KMS-11 (cell line): Measurements from ENCODE around the gene FOXN3.
A peak's percentile ranks its signal among the peaks of the same experiment; 100 is the strongest.

ENCODE experiments used
- H2AFZ ChIP-seq: fragments of 200-600 bp; sonication (generic); 2 replicates; pipeline ENCODE4 v1.6.1; 2016; ENCODE audit warnings: antibody characterized with exemption, mixed run types, low read depth
- H3K27ac ChIP-seq: fragments of 200-600 bp; sonication (generic); 2 replicates; pipeline ENCODE4 v1.6.1; 2016; ENCODE audit warnings: mild to moderate bottlenecking, mixed run types
- H3K27me3 ChIP-seq: fragments of 200-600 bp; sonication (generic); 2 replicates; pipeline ENCODE4 v1.6.1; 2017; ENCODE audit warnings: mild to moderate bottlenecking, low read depth, mixed run types, moderate library complexity; ENCODE audit not compliant: insufficient read depth
- H3K36me3 ChIP-seq: fragments of 200-600 bp; sonication (generic); 2 replicates; pipeline ENCODE4 v1.6.1; 2017; ENCODE audit warnings: mild to moderate bottlenecking, mixed run types; ENCODE audit not compliant: insufficient read depth
- H3K4me1 ChIP-seq: fragments of 200-600 bp; sonication (generic); 2 replicates; pipeline ENCODE4 v1.6.1; 2016; ENCODE audit warnings: mild to moderate bottlenecking, low read depth, mixed run types; ENCODE audit not compliant: poor library complexity, severe bottlenecking
- H3K4me2 ChIP-seq: fragments of 200-600 bp; sonication (generic); 2 replicates; pipeline ENCODE4 v1.7.0; 2016; ENCODE audit warnings: mild to moderate bottlenecking, mixed run types
- H3K4me3 ChIP-seq: fragments of 200-600 bp; sonication (generic); IDR thresholded peaks from 2 replicates; pipeline ENCODE4 v1.6.1; 2017; ENCODE audit warnings: low read depth, low read length, mixed read lengths; ENCODE audit not compliant: insufficient read depth
- H3K79me2 ChIP-seq: fragments of 200-600 bp; sonication (generic); 2 replicates; pipeline ENCODE4 v1.6.1; 2016; ENCODE audit warnings: low read depth, mixed run types; ENCODE audit not compliant: insufficient read depth
- H3K9ac ChIP-seq: fragments of 200-600 bp; sonication (generic); 2 replicates; pipeline ENCODE4 v1.6.1; 2016; ENCODE audit warnings: mild to moderate bottlenecking, mixed run types
- H4K20me1 ChIP-seq: fragments of 200-600 bp; sonication (generic); 2 replicates; pipeline ENCODE4 v1.6.1; 2016; ENCODE audit warnings: mild to moderate bottlenecking, mixed run types; ENCODE audit not compliant: insufficient read depth
- TF ChIP-seq, protein P1 (sequence below): fragments of 200-600 bp; sonication (generic); conservative IDR thresholded peaks from 2 replicates; pipeline ENCODE4 v1.6.1; 2017; ENCODE audit warnings: low read depth, mild to moderate bottlenecking, antibody characterized with exemption, low read length, moderate library complexity, mixed read lengths

Gene FOXN3

DNA sequence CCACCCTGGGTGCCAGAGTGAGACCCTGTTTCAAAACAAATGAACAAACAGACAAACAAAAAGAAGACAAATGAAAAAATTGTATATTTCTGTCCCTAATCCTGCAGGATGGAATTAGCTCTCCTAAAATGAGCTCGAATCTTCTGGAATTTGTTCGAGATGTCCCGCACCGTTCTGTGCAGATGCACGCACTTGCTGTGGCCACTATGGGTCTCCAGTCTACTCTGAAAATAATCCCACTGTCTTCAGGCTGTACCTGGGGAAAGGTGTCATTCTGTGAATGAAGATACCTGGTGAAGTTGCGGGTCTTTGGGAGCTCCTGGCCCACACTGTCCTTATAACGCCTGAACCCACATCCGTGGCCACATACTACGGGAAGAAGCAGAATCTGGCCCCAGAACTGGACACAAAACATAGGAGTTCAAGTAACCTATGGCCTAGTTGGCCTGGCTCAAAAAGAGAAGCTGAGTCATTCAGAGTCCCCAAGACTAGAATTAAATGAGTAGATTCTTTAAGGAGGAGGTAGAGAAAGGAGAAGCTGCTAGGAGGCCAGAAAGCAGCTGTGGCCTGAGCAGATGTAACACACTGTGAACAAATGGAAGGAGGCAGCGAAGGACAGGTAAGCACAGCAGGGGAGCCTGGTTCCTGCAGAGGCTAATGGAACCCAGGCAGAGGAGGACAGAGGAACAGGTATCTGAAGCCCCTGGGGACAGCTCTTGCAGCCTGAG lies 108.6 kb downstream of the FOXN3 start:
- H3K4me2 ChIP-seq: no peak overlapping the region
- peaks cover 27% of the 10 kb centered on the region for H3K4me1 ChIP-seq
- no peak overlapping the region for H2AFZ ChIP-seq
- H3K27me3 ChIP-seq: no peaks in the 10 kb centered on the region
- no peaks in the 10 kb centered on the region for H4K20me1 ChIP-seq
- TF ChIP-seq, protein P1, sequence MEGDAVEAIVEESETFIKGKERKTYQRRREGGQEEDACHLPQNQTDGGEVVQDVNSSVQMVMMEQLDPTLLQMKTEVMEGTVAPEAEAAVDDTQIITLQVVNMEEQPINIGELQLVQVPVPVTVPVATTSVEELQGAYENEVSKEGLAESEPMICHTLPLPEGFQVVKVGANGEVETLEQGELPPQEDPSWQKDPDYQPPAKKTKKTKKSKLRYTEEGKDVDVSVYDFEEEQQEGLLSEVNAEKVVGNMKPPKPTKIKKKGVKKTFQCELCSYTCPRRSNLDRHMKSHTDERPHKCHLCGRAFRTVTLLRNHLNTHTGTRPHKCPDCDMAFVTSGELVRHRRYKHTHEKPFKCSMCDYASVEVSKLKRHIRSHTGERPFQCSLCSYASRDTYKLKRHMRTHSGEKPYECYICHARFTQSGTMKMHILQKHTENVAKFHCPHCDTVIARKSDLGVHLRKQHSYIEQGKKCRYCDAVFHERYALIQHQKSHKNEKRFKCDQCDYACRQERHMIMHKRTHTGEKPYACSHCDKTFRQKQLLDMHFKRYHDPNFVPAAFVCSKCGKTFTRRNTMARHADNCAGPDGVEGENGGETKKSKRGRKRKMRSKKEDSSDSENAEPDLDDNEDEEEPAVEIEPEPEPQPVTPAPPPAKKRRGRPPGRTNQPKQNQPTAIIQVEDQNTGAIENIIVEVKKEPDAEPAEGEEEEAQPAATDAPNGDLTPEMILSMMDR: no peak
- H3K36me3 ChIP-seq: no peaks in the 10 kb centered on the region
- H3K79me2 ChIP-seq: no peaks in the 10 kb centered on the region
- no peak overlapping the region for H3K9ac ChIP-seq
- H3K4me3 ChIP-seq: no peak overlapping the region
- H3K27ac ChIP-seq: no peak overlapping the region

DNA sequence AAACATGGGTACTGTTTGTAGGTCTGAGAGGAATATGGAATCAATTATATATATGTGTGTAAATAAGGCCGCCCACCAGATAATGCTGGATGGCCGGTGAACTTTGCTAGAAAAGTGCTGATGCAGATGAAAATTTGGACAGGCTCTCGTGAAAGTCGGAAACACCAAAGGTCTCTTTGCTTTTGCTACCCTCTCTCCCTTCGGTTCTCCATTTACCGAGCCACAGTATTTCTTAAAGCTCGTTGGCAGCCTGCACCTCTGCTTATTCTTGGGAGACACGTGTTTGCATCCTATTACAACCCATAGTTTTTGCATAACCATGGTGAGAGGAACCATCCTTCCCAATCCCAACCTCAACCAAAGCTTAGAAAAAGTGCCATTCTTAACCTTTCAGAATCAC lies 109.6 kb downstream of the FOXN3 start:
- no peak overlapping the region for H3K27ac ChIP-seq
- TF ChIP-seq, protein P1: no peak
- H3K4me2 ChIP-seq: no peak overlapping the region
- H4K20me1 ChIP-seq: no peaks in the 10 kb centered on the region
- no peak overlapping the region for H3K4me3 ChIP-seq
- peaks cover 34% of the 10 kb centered on the region for H3K4me1 ChIP-seq
- no peaks in the 10 kb centered on the region for H3K79me2 ChIP-seq
- no peak overlapping the region for H2AFZ ChIP-seq
- H3K27me3 ChIP-seq: no peaks in the 10 kb centered on the region
- no peak overlapping the region for H3K9ac ChIP-seq
- no peaks in the 10 kb centered on the region for H3K36me3 ChIP-seq

DNA sequence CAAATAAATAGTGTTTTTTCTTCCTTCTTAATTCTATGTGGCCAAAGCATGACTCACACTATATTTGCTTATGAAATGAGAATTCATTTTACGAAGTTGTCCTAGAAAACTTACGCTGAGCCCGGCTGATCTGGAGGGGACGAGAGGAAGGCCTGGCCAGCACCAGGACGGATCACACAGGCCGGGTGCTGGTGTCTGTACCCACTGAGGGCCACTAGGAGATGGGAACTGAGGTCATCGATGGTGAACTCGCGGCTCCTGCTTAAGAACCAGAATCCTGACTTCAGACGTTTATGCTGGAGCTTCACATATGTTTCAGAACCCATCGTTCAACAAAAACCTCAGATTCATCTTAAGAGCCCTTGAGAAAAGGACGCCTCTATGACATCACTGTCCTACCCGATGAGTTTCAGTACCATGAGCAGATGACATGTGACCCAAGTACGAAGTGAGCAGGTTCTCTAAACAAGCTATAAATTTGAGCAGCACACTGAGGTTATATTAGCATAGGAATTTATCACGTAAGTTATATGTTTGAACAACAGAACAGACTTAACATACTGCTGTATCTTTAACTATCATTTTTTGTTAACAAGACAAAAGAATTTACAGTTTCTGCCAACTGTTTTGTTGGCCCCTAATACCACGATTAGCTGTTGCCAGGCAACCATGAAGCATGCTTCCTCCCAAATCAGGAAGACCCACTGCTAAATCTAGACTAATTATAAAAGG lies 111.9 kb downstream of the FOXN3 start:
- Histone ChIP-seq H3K27me3 (no peaks in the 10 kb centered on the region), H2AFZ (no peak overlapping the region), H3K4me2 (peak overlapping the region; percentile 80), H3K36me3 (no peaks in the 10 kb centered on the region), H3K4me3 (no peak overlapping the region), H3K9ac (no peak overlapping the region), H4K20me1 (no peaks in the 10 kb centered on the region), H3K27ac (peak overlapping the region; percentile 81; the same call in 1 of the 2 replicates), H3K4me1 (peaks cover 34% of the 10 kb centered on the region), H3K79me2 (no peaks in the 10 kb centered on the region)
- TF ChIP-seq, protein P1: no peak

DNA sequence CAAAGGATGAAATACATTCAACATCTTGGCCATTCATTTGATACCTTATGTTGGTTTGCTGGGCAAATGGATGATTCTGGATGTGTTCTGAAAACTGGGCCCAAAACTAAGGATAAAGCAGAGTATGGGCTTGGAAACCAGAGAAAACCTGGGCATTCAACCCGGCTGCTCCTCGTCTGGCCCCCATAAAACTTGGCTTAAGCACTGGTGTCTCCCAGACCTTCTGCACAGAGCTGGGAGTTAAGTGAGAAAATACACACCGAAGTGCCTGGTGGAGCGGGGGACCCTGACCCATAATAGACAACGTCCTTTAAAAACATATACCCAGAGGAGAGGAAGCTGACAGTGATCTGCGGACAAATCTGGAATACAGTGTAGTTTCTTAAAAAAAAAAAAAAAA lies 112.5 kb downstream of the FOXN3 start:
- H3K27me3 ChIP-seq: no peaks in the 10 kb centered on the region
- peak overlapping the region; percentile 81 for H3K27ac ChIP-seq
- H3K4me1 ChIP-seq: peaks cover 34% of the 10 kb centered on the region
- H2AFZ ChIP-seq: no peak overlapping the region
- no peaks in the 10 kb centered on the region for H4K20me1 ChIP-seq
- peak overlapping the region; percentile 47; the same call in 1 of the 2 replicates for H3K9ac ChIP-seq
- no peaks in the 10 kb centered on the region for H3K79me2 ChIP-seq
- H3K36me3 ChIP-seq: no peaks in the 10 kb centered on the region
- peak overlapping the region; percentile 80 for H3K4me2 ChIP-seq
- H3K4me3 ChIP-seq: no peak overlapping the region
- TF ChIP-seq, protein P1: no peak
